ENCODE measurements around the gene KYNU. TPM values are rescaled to one million over a fixed set of nuclear protein-coding genes. Genes with fewer than 3 reads are reported as not detected.

KYNU gene
- total RNA-seq, 6 experiments from 2014 or later: 0.17 to 0.63 (median 0.34) TPM; not detected in 1

- H3K27me3 Mint-ChIP-seq (ENCODE audit: insufficient read depth): no peaks in the 10 kb centered on the region
- H3K27ac Mint-ChIP-seq: no peak overlapping the region
- DNase-seq: no peak
- no peak for TF ChIP-seq CTCF (IDR thresholded peaks at IDR 0.05)
- H3K4me1 Mint-ChIP-seq (ENCODE audit: low read depth): no peaks in the 10 kb centered on the region
- H3K36me3 Mint-ChIP-seq (ENCODE audit: low read depth): no peaks in the 10 kb centered on the region
- H3K4me3 Mint-ChIP-seq: no peak overlapping the region
- 0 out of 2 replicates have a peak, but pooled peaks cover 7% of the 10 kb centered on the region for H3K9me3 Mint-ChIP-seq
Observed at GRCh38 chr2:142915502-142915901, 38.0 kb downstream of the KYNU start.

- no peak for DNase-seq
- H3K27me3 Mint-ChIP-seq (ENCODE audit: insufficient read depth): no peaks in the 10 kb centered on the region
- H3K36me3 Mint-ChIP-seq (ENCODE audit: low read depth): no peaks in the 10 kb centered on the region
- TF ChIP-seq CTCF (IDR thresholded peaks at IDR 0.05): no peak
- H3K27ac Mint-ChIP-seq: no peak overlapping the region
- H3K9me3 Mint-ChIP-seq: no peaks in the 10 kb centered on the region
- no peaks in the 10 kb centered on the region for H3K4me1 Mint-ChIP-seq (ENCODE audit: low read depth)
- no peak overlapping the region for H3K4me3 Mint-ChIP-seq
Observed at GRCh38 chr2:142918624-142919023, 41.2 kb downstream of the KYNU start.

- H3K27me3 Mint-ChIP-seq (ENCODE audit: insufficient read depth): no peaks in the 10 kb centered on the region
- TF ChIP-seq CTCF (IDR thresholded peaks at IDR 0.05): no peak
- H3K9me3 Mint-ChIP-seq: no peaks in the 10 kb centered on the region
- no peak for DNase-seq
- no peak overlapping the region for H3K27ac Mint-ChIP-seq
- H3K4me1 Mint-ChIP-seq (ENCODE audit: low read depth): no peaks in the 10 kb centered on the region
- H3K4me3 Mint-ChIP-seq: no peak overlapping the region
- no peaks in the 10 kb centered on the region for H3K36me3 Mint-ChIP-seq (ENCODE audit: low read depth)
Observed at GRCh38 chr2:142920571-142920970, 43.1 kb downstream of the KYNU start.

GRCh38 chr2:142926445-142926844 is 49.0 kb downstream of the KYNU start:
- Mint-ChIP-seq H3K27ac (no peak overlapping the region), H3K4me3 (no peak overlapping the region), H3K36me3 (ENCODE audit: low read depth) (no peaks in the 10 kb centered on the region)

GRCh38 chr2:142930835-142931398 is 53.5 kb downstream of the KYNU start:
- no peaks in the 10 kb centered on the region for H3K4me1 Mint-ChIP-seq (ENCODE audit: low read depth)
- H3K36me3 Mint-ChIP-seq (ENCODE audit: low read depth): no peaks in the 10 kb centered on the region
- H3K27ac Mint-ChIP-seq: no peak overlapping the region
- peaks cover 11% of the 10 kb centered on the region for H3K9me3 Mint-ChIP-seq
- no peak for TF ChIP-seq CTCF (IDR thresholded peaks at IDR 0.05)
- no peaks in the 10 kb centered on the region for H3K27me3 Mint-ChIP-seq (ENCODE audit: insufficient read depth)
- H3K4me3 Mint-ChIP-seq: no peak overlapping the region
- DNase-seq: no peak

More at GRCh38 chr2:142926445-142926844, 49.0 kb downstream of the KYNU start:
- Mint-ChIP-seq H3K4me1 (ENCODE audit: low read depth) (no peaks in the 10 kb centered on the region), H3K9me3 (no peaks in the 10 kb centered on the region), H3K27me3 (ENCODE audit: insufficient read depth) (no peaks in the 10 kb centered on the region)
- no peak for DNase-seq
- TF ChIP-seq CTCF (IDR thresholded peaks at IDR 0.05): no peak

GRCh38 chr2:142933916-142934315 is 56.5 kb downstream of the KYNU start:
- TF ChIP-seq CTCF (IDR thresholded peaks at IDR 0.05): no peak

More at GRCh38 chr2:142933916-142934315, 56.5 kb downstream of the KYNU start:
- Mint-ChIP-seq H3K9me3 (peaks cover 11% of the 10 kb centered on the region), H3K4me3 (no peak overlapping the region), H3K27me3 (ENCODE audit: insufficient read depth) (no peaks in the 10 kb centered on the region), H3K4me1 (ENCODE audit: low read depth) (no peaks in the 10 kb centered on the region), H3K27ac (no peak overlapping the region), H3K36me3 (ENCODE audit: low read depth) (no peaks in the 10 kb centered on the region)
- DNase-seq: no peak

All from HFFc6 (cell line).